ENCODE data around the gene SPTB. TPM values are rescaled to one million over a fixed set of nuclear protein-coding genes. Genes with fewer than 3 reads are reported as not detected.
A peak's percentile ranks its signal among the peaks of the same experiment; 100 is the strongest.

SPTB gene
- polyA plus RNA-seq, 1 donor (not counting 4 experiments of a cell fraction or from before 2014, with no cell fraction given): not detected

GRCh38 chr14:64713677-64714076 lies 166.0 kb downstream of the SPTB start:
- H3K79me2 ChIP-seq (ENCODE audit: control insufficient read depth, insufficient read depth, low read length): peaks cover 100% of the 10 kb centered on the region
- H2AFZ ChIP-seq (ENCODE audit: control insufficient read depth, low read length): no peak overlapping the region
- TF ChIP-seq EZH2 (IDR thresholded peaks at IDR 0.05; ENCODE audit: low read length) (no peak), CTCF (optimal IDR thresholded peaks at IDR 0.05 in 1 of 3, IDR thresholded peaks at IDR 0.05 in 1 of 3, conservative IDR thresholded peaks at IDR 0.05 in 1 of 3; ENCODE audit: extremely low read depth in 1 of 3, insufficient read depth in 2 of 3, low read length in 3 of 3) (no peak)
- no peak overlapping the region for H3K27ac ChIP-seq (ENCODE audit: control insufficient read depth, insufficient read depth, low read length)
- DNase-seq (ENCODE audit: low read depth, low spot score) (no peak), FAIRE-seq (no peak)
- H4K20me1 ChIP-seq (ENCODE audit: control insufficient read depth, extremely low read depth, insufficient read depth, low read length): peaks cover 4% of the 10 kb centered on the region
- H3K27me3 ChIP-seq (ENCODE audit: control insufficient read depth, extremely low read depth, insufficient read depth, low read length): no peaks in the 10 kb centered on the region
- H3K36me3 ChIP-seq (ENCODE audit: control insufficient read depth in 2 of 2, extremely low read depth in 1 of 2, insufficient read depth in 2 of 2, low read length in 2 of 2): peaks cover 4 to 30% of the 10 kb centered on the region in 2 experiments
- H3K9me1 ChIP-seq (ENCODE audit: control insufficient read depth, extremely low read depth, insufficient read depth, low read length): no peaks in the 10 kb centered on the region
- dilution Hi-C loops (cut with MboI; ENCODE audit: extremely low pct_ligation_motif_present, low sequenced_read_pairs): no loop called here
- no peak overlapping the region for H3K9ac ChIP-seq (ENCODE audit: control insufficient read depth, extremely low read depth, insufficient read depth, low read length)
- no peaks in the 10 kb centered on the region for H3K9me3 ChIP-seq (ENCODE audit: control insufficient read depth, low read depth, low read length)
- peaks cover 69% of the 10 kb centered on the region for H3K4me1 ChIP-seq (ENCODE audit: control insufficient read depth, extremely low read depth, insufficient read depth, low read length)
- H3K4me3 ChIP-seq (ENCODE audit: control insufficient read depth in 2 of 3, extremely low read depth in 1 of 3, insufficient read depth in 2 of 3, low read depth in 1 of 3, low read length in 3 of 3): no peak overlapping the region
- H3K4me2 ChIP-seq (ENCODE audit: control insufficient read depth, extremely low read depth, insufficient read depth, low read depth, low read length): no peak overlapping the region

- Histone ChIP-seq H4K20me1 (ENCODE audit: control insufficient read depth, extremely low read depth, insufficient read depth, low read length) (peaks cover 16% of the 10 kb centered on the region), H3K27ac (ENCODE audit: control insufficient read depth, insufficient read depth, low read length) (no peak overlapping the region), H3K4me3 (ENCODE audit: control insufficient read depth in 2 of 3, extremely low read depth in 1 of 3, insufficient read depth in 2 of 3, low read depth in 1 of 3, low read length in 3 of 3) (no peak overlapping the region), H3K4me1 (ENCODE audit: control insufficient read depth, extremely low read depth, insufficient read depth, low read length) (peaks cover 68% of the 10 kb centered on the region), H3K9me1 (ENCODE audit: control insufficient read depth, extremely low read depth, insufficient read depth, low read length) (peaks cover 3% of the 10 kb centered on the region), H3K9ac (ENCODE audit: control insufficient read depth, extremely low read depth, insufficient read depth, low read length) (no peak overlapping the region), H2AFZ (ENCODE audit: control insufficient read depth, low read length) (no peak overlapping the region), H3K79me2 (ENCODE audit: control insufficient read depth, insufficient read depth, low read length) (peaks cover 93% of the 10 kb centered on the region), H3K4me2 (ENCODE audit: control insufficient read depth, extremely low read depth, insufficient read depth, low read depth, low read length) (peak overlapping the region; percentile 42), H3K9me3 (ENCODE audit: control insufficient read depth, low read depth, low read length) (no peaks in the 10 kb centered on the region), H3K36me3 (ENCODE audit: control insufficient read depth in 2 of 2, extremely low read depth in 1 of 2, insufficient read depth in 2 of 2, low read length in 2 of 2) (peaks cover 7 to 30% of the 10 kb centered on the region in 2 experiments), H3K27me3 (ENCODE audit: control insufficient read depth, extremely low read depth, insufficient read depth, low read length) (no peaks in the 10 kb centered on the region)
- DNase-seq (ENCODE audit: low read depth, low spot score) (no peak), FAIRE-seq (no peak)
- dilution Hi-C loops (cut with MboI; ENCODE audit: extremely low pct_ligation_motif_present, low sequenced_read_pairs): no loop called here
- TF ChIP-seq EZH2 (IDR thresholded peaks at IDR 0.05; ENCODE audit: low read length): no peak
- no peak for TF ChIP-seq CTCF (optimal IDR thresholded peaks at IDR 0.05 in 1 of 3, IDR thresholded peaks at IDR 0.05 in 1 of 3, conservative IDR thresholded peaks at IDR 0.05 in 1 of 3; ENCODE audit: extremely low read depth in 1 of 3, insufficient read depth in 2 of 3, low read length in 3 of 3)
Observed at GRCh38 chr14:64711039-64711438, 168.7 kb downstream of the SPTB start.

Measured in keratinocyte (primary cell).